Measurements from ENCODE around the gene REXO1. TPM values are rescaled to one million over a fixed set of nuclear protein-coding genes. Genes with fewer than 3 reads are reported as not detected.

Gene REXO1
- total and polyA plus RNA-seq, 9 of the 15 experiments (the other 6 are each of a cell fraction or from before 2014, with no cell fraction given), result 0.04 to 63.3 (median 15.8) TPM

DNA sequence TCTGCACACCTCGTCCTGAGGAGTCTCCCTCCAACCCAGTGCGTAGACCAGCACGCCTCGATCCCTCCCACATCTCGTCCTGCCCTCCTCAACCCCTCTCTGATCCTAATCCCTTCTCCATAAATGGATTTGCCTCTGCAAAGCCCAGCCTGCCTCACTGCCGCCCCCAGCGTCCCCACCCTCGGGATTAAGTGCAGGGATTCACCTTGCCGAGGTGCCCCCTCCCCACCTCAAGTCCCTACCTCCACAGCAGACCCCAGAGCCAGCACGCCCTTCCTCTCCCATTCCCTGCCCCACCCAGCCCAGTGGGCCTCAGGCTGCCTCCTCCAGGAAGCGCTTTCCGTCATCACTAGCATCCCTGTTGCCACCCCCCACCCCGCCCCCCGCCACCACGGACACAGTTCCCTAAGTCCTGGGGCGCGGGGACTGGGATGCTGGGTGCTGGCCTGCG lies 11.1 kb upstream of the REXO1 start:
- Histone ChIP-seq H3K27me3 (ENCODE audit: control insufficient read depth in 2 of 2, insufficient read depth in 2 of 2, low read length in 2 of 2) (no peaks in the 10 kb centered on the region), H3K36me3 (ENCODE audit: control insufficient read depth, insufficient read depth, low read length) (peaks cover 2% of the 10 kb centered on the region; the same call in 1 of the 3 replicates), H3K9ac (ENCODE audit: insufficient read depth in 1 of 2, low read depth in 2 of 2, low read length in 2 of 2) (peak overlapping the region in 1 of 2 experiments; percentile 97; a peak in 2 of 4 replicates), H2AFZ (ENCODE audit: low read depth, low read length) (no peak overlapping the region), H3K4me3 (peak overlapping the region; percentile 95; the same call in 1 of the 2 replicates), H4K20me1 (replicated peaks; ENCODE audit: control insufficient read depth, insufficient read depth, low read length) (peaks cover 30% of the 10 kb centered on the region), H3K79me2 (ENCODE audit: control insufficient read depth, insufficient read depth, low read length) (peaks cover 86% of the 10 kb centered on the region), H3K9me1 (ENCODE audit: control insufficient read depth, insufficient read depth, low read length) (peaks cover 5% of the 10 kb centered on the region), H3K9me3 (replicated peaks; ENCODE audit: control insufficient read depth, insufficient read depth, low read depth, low read length) (no peaks in the 10 kb centered on the region), H3K4me2 (ENCODE audit: insufficient read depth, low read length) (peak overlapping the region; percentile 82), H3K27ac (ENCODE audit: extremely low read depth, low read depth, low read length) (peak overlapping the region; percentile 58; the same call in 1 of the 3 replicates), H3K4me1 (replicated peaks in 1 of 2; ENCODE audit: control insufficient read depth in 2 of 2, insufficient read depth in 2 of 2, low read length in 2 of 2) (peaks cover 53 to 83% of the 10 kb centered on the region in 2 experiments)
- CTCF ChIA-PET (ENCODE audit: low intra/inter-chr PET ratio), result no interaction called here
- in situ Hi-C loops (cut with MboI), result no loop called here
- 12% methylated on average over 12 of the region's 18 CpGs for WGBS (ENCODE audit: insufficient coverage, low coverage, missing lambda C conversion rate)
- POLR2A ChIA-PET, result no interaction called here
- ATAC-seq, result no peak
- FAIRE-seq, result peak; percentile 70
- no TSS peak for BruUV-seq (replicated peaks)
- DNase-seq (ENCODE audit: extremely low read depth in 1 of 4, low spot score in 3 of 4), result peak in 1 of 4 experiments; percentile 54
- TF ChIP-seq, protein P1, sequence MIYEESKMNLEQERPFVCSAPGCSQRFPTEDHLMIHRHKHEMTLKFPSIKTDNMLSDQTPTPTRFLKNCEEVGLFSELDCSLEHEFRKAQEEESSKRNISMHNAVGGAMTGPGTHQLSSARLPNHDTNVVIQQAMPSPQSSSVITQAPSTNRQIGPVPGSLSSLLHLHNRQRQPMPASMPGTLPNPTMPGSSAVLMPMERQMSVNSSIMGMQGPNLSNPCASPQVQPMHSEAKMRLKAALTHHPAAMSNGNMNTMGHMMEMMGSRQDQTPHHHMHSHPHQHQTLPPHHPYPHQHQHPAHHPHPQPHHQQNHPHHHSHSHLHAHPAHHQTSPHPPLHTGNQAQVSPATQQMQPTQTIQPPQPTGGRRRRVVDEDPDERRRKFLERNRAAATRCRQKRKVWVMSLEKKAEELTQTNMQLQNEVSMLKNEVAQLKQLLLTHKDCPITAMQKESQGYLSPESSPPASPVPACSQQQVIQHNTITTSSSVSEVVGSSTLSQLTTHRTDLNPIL (CRISPR knock-in tag; IDR thresholded peaks at IDR 0.05), result no peak
- peak; percentile 80 for TF ChIP-seq ZFP36 (IDR thresholded peaks at IDR 0.05; ENCODE audit: low read depth, low read length, partially characterized antibody)
- TF ChIP-seq RBBP5 (IDR thresholded peaks at IDR 0.05; ENCODE audit: borderline replicate concordance, insufficient read depth, low read length, poor library complexity, severe bottlenecking), result peak; percentile 17
- no peak for TF ChIP-seq ZNF347 (CRISPR knock-in tag; IDR thresholded peaks at IDR 0.05; ENCODE audit: low read depth)
- TF ChIP-seq HDAC1 (IDR thresholded peaks at IDR 0.05), result 0 out of 4 replicates have a peak, but pooled peaks of 1 of the 2 experiments have one; percentile 39
- TF ChIP-seq ZEB2 (IDR thresholded peaks at IDR 0.05), result peak; percentile 30; the same call in 1 of the 2 replicates
- TF ChIP-seq KAT7 (CRISPR knock-in tag; IDR thresholded peaks at IDR 0.05; ENCODE audit: borderline replicate concordance), result 0 out of 2 replicates have a peak, but pooled peaks have one; percentile 5
- peak; percentile 38; the same call in 1 of the 2 replicates for TF ChIP-seq BCOR (IDR thresholded peaks at IDR 0.05)
- TF ChIP-seq ZNF436 (CRISPR knock-in tag; IDR thresholded peaks at IDR 0.05), result no peak
- TF ChIP-seq, protein P2, sequence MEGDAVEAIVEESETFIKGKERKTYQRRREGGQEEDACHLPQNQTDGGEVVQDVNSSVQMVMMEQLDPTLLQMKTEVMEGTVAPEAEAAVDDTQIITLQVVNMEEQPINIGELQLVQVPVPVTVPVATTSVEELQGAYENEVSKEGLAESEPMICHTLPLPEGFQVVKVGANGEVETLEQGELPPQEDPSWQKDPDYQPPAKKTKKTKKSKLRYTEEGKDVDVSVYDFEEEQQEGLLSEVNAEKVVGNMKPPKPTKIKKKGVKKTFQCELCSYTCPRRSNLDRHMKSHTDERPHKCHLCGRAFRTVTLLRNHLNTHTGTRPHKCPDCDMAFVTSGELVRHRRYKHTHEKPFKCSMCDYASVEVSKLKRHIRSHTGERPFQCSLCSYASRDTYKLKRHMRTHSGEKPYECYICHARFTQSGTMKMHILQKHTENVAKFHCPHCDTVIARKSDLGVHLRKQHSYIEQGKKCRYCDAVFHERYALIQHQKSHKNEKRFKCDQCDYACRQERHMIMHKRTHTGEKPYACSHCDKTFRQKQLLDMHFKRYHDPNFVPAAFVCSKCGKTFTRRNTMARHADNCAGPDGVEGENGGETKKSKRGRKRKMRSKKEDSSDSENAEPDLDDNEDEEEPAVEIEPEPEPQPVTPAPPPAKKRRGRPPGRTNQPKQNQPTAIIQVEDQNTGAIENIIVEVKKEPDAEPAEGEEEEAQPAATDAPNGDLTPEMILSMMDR (IDR thresholded peaks at IDR 0.05 in 2 of 3, conservative IDR thresholded peaks at IDR 0.05 in 1 of 3; ENCODE audit: insufficient read depth in 2 of 3, low read depth in 1 of 3, low read length in 3 of 3), result 0 out of 6 replicates have a peak, but pooled peaks of 1 of the 3 experiments have one; percentile 1
- intact Hi-C loops (cut with micrococcal nuclease), result no loop called here

All from K562 (cell line).